GM13977 (cell line): ENCODE data around the gene CORO7.

Experiments
- DNase-seq: peaks from one replicate; pipeline ENCODE4 v3.0.0; 2012; ENCODE audit warnings: low spot score
- in situ Hi-C: fragments of 300-500 bp; cut with MboI; formaldehyde crosslinking; loops from one replicate; pipeline ENCODE4 v1.12.0; 2022; ENCODE audit warnings: low sequenced_read_pairs, low pct_unique_long_range_greater_than_20kb, mixed read lengths, inconsistent platforms; ENCODE audit not compliant: unreplicated experiment
- TF ChIP-seq, protein P1 (sequence below): IDR thresholded peaks from 2 replicates; pipeline ENCODE4 v1.5.1; 2012; ENCODE audit warnings: mild to moderate bottlenecking, control low read depth; ENCODE audit not compliant: insufficient read depth; ENCODE audit errors: extremely low read depth, missing control alignments

The CORO7 gene

DNA sequence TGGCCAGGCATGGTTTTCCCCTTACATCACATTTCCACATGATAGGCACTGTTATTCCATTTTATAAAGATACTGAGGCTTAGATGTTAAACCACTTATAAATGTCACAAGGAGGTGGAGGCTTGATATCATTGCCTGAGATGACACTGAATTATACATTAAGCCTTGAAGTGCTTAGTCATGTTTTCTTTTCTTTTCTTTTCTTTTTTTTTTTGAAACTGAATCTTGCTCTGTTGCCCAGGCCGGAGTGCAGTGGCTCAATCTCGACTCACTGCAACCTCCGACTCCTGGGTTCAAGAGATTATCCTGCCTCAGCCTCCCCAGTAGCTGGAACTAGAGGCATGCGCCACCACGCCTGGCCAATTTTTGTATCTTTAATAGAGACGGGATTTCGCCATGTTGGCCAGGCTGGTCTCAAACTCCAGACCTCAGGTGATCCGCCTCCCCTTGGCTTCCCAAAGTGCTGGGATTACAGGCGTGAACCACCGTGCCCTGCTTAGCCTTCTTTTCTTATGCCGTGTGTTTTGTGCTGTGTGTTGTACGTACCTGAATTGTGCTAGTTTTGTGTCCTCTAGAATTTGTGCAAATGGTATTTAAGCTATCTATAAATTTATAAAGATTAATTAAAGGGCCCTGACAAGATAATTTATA lies 10.5 kb upstream of the CORO7 start:
- no peak for DNase-seq
- TF ChIP-seq, protein P1, sequence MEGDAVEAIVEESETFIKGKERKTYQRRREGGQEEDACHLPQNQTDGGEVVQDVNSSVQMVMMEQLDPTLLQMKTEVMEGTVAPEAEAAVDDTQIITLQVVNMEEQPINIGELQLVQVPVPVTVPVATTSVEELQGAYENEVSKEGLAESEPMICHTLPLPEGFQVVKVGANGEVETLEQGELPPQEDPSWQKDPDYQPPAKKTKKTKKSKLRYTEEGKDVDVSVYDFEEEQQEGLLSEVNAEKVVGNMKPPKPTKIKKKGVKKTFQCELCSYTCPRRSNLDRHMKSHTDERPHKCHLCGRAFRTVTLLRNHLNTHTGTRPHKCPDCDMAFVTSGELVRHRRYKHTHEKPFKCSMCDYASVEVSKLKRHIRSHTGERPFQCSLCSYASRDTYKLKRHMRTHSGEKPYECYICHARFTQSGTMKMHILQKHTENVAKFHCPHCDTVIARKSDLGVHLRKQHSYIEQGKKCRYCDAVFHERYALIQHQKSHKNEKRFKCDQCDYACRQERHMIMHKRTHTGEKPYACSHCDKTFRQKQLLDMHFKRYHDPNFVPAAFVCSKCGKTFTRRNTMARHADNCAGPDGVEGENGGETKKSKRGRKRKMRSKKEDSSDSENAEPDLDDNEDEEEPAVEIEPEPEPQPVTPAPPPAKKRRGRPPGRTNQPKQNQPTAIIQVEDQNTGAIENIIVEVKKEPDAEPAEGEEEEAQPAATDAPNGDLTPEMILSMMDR = no peak
- in situ Hi-C loops = no loop called here

DNA sequence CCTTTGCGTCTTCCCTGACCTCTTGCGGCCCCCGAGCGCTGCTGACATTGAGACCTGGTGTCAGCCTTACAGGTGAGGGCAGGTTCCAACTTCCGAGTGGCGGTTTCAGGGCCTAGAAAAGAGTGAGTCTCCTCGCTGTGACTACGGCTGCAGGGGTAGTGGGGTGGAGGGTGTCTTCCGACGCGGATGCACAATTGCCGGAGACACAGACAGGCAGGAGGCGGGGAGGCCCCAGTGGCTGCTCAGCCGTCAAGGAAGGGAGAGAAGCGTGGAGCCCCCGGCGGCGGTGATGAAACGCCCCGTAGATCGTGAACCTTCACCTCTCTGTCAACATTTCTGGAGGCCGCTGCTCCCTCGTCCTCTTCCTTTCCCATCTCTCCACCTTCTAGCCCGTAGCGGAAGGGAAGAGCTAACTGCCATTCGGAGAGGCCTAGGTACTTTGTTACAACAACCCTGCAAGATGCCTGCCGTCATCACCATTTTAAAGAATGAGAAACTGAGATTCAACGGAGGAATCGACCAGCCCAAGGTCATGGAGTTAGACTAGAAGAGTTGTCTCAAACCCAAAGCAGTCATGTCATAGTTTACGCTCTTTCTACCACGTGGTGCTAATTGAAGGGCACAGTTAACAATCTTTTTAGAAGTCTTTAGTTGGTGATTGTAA lies 9.8 kb upstream of the CORO7 start:
- TF ChIP-seq, protein P1 = no peak
- peak; percentile 26 for DNase-seq
- in situ Hi-C loops = no loop called here

DNA sequence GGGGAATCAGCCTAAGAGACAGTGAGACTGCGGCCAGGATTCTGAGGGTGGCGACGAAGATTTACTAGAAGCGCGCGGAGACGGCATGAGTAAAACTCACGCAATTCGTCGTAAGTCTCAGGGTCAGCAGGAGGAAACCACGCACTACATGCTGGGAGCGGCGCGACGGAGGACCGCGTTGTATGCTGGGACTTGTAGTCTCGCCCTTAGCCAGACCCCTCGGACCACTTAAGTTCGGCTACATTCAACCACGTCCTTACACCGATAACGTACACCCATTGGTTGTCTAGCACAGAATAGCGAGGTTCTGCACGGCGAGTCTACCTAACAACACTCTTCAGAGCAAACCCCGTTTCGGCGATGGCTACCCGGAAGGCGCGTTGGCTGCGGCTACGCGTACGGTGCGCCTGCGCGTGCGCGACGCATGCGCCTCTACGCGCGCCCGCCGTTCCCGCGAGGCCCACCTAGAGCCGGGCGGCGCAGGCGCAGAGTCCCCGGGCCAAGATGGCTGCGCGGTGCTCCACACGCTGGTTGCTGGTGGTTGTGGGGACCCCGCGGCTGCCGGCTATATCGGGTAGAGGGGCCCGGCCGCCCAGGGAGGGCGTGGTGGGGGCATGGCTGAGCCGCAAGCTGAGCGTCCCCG lies 9.1 kb upstream of the CORO7 start, which contains the start of gene DNAJA3:
DNAJA3 (plus strand) TSS at position 491 of the 643 bp plus-strand sequence; CDS start at position 505, 14 bp downstream.
- peak; percentile 98 for DNase-seq
- in situ Hi-C loops = no loop called here
- TF ChIP-seq, protein P1 = no peak

DNA sequence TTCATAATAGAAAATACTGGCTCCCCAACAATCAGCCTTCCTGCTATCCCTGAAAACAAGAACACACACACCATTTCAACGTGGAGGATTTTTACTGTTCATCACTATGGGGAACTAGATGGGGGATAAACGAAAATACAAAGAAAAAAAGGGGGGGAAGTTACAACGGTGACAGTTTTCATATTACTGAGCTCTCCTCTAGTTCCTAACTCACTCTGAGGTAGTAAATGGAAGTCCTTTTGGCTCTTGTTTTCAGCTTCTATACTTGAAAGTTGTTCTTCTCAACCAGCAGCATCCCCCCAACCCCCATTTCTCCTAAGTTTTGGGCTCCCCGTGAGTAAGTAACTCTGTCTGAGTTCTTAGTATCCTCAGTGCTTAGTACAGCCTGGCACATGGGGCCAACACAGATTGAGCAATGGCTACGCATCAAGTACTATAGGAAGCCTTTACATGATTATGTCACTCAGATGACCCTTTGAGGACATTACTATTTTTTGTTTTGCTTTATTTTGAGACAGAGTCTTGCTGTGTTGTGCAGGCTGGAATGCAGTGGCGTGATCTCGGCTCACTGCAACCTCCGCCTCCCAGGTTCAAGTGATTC lies 4.2 kb upstream of the CORO7 start:
- no peak for DNase-seq
- in situ Hi-C loops = no loop called here
- TF ChIP-seq, protein P1 = no peak

DNA sequence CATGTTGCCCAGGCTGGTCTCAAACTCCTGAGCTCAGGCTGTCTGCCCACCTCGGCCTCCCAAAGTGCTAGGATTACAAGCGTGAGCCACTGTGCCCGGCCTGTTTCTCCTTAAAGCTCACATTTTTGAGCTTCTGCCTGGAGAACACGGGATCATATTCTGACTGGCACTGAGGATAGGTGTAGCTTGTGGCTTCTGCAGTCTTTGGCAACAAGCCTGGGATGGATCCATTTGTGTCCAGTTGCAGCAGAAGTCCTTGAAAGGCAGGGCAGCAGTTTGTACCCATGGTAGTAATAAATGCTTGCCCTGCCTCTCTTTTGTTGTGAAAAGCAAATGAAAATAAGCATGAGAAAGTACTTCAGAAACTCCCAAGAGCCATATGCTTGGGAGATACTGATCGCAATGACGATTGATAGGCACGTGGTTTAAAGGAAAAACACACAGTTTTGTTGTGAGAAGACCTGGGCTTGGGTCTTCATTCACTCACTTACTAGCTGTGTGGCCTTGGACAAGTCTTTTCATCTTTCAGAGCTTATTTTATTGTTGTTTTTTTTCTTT lies 3.1 kb upstream of the CORO7 start:
- no peak for DNase-seq
- TF ChIP-seq, protein P1 = no peak
- in situ Hi-C loops = no loop called here

DNA sequence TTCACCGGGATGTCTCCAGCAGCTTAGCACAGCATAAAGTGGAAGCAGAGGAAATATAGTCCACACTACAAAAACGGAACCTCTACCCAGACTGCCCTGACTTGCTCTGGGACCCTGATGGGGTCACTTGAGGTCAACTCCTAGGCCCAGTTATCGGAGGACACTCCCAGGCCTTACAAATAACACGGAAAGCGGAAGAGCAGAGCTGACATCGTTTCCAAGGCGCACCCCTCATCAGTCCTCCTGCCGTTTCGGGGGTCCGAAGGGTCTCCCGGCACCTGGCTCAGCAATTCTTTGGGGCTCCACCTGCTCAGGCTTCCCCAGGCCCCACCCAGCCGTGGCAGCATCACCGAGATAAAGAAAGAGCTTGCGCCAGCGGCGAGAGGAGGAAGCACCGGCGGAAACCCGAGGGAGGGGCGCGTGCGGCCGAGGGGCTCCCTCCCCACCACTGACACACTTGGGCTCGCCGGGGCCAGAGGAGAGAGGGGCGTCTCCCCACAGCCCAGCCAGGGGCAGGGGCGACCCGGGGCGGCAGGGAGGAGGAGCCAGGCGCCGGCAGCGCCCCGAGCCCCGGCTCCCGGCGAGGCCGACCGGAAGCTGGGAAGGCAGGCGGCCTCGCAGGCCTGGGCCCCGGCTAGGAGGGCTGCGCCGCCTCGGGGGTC lies 727 bp downstream of the CORO7 start:
- DNase-seq = peak; percentile 53
- in situ Hi-C loops = no loop called here
- TF ChIP-seq, protein P1 = no peak
